ENCODE measurements around the gene KRT33A.

GRCh38 chr17:41301916-41302901 is 48.4 kb downstream of the KRT33A start, which contains the start of gene KRTAP29-1:
- TF ChIP-seq POLR2A (IDR thresholded peaks at IDR 0.05) (no peak), CTCF (IDR thresholded peaks at IDR 0.05) (no peak)
